WTC11 (cell line): ENCODE data around the gene ELK3. TPM values are rescaled to one million over a fixed set of nuclear protein-coding genes. Genes with fewer than 3 reads are reported as not detected.

Source experiments
- ATAC-seq: fragments of 200-7000 bp; cut with Tn5 transposase; 2 replicates; pipeline ENCODE4 v1.10.0; 2021; ENCODE audit warnings: mild to moderate bottlenecking, moderate library complexity
- CTCF ChIA-PET: fragments of 300-600 bp; sonication (Branson Sonifier 250); formaldehyde crosslinking; loops from one replicate; lab custom pipeline; 2021; ENCODE audit warnings: antibody characterized with exemption; lab: Charles Lee
- POLR2A ChIA-PET: fragments of 350-600 bp; sonication (Branson Sonifier 250); formaldehyde crosslinking; loops from one replicate; lab custom pipeline; 2021; ENCODE audit warnings: antibody characterized with exemption; lab: Charles Lee
- DNase-seq: peaks from one replicate; pipeline ENCODE4 v3.0.0; 2021; ENCODE audit warnings: low spot score
- H3K27ac Mint-ChIP-seq: 2 replicates; pipeline ENCODE4 v1.8.0; 2021; ENCODE audit warnings: mixed read lengths
- H3K27me3 Mint-ChIP-seq: 2 replicates; pipeline ENCODE4 v1.8.0; 2021; ENCODE audit warnings: low read depth, mild to moderate bottlenecking, moderate library complexity, mixed read lengths
- H3K36me3 Mint-ChIP-seq: 2 replicates; pipeline ENCODE4 v1.8.0; 2021; ENCODE audit warnings: mixed read lengths
- H3K4me1 Mint-ChIP-seq: 2 replicates; pipeline ENCODE4 v1.8.0; 2022; ENCODE audit warnings: mixed read lengths
- H3K4me3 Mint-ChIP-seq: 2 replicates; pipeline ENCODE4 v1.8.0; 2021; ENCODE audit warnings: mild to moderate bottlenecking, moderate library complexity, mixed read lengths
- H3K9me3 Mint-ChIP-seq: 2 replicates; pipeline ENCODE4 v1.8.0; 2021; ENCODE audit warnings: mixed read lengths
- CREM ChIP-seq: sonication (generic); formaldehyde crosslinking; IDR thresholded peaks from 2 replicates; pipeline ENCODE4 v1.8.1; 2022; ENCODE audit warnings: mild to moderate bottlenecking, missing genetic modification reagents, moderate library complexity
- E2F1 ChIP-seq: sonication (generic); formaldehyde crosslinking; IDR thresholded peaks from 2 replicates; pipeline ENCODE4 v1.8.0; 2022; ENCODE audit warnings: mild to moderate bottlenecking, missing genetic modification reagents
- EMX1 ChIP-seq: fragments of 250-450 bp; sonication (Bioruptor Pico); IDR thresholded peaks from 2 replicates; pipeline ENCODE4 v1.8.0; 2021; ENCODE audit warnings: mild to moderate bottlenecking
- GABPB1 ChIP-seq: sonication (generic); formaldehyde crosslinking; IDR thresholded peaks from 2 replicates; pipeline ENCODE4 v1.8.1; 2023; ENCODE audit warnings: mild to moderate bottlenecking, missing genetic modification reagents
- JUN ChIP-seq: sonication (generic); formaldehyde crosslinking; IDR thresholded peaks from 2 replicates; pipeline ENCODE4 v1.8.0; 2023; ENCODE audit warnings: mild to moderate bottlenecking, missing genetic modification reagents
- MYBL2 ChIP-seq: sonication (generic); formaldehyde crosslinking; IDR thresholded peaks from 2 replicates; pipeline ENCODE4 v1.8.1; 2023; ENCODE audit warnings: mild to moderate bottlenecking, moderate library complexity, missing genetic modification reagents
- NFE2L1 ChIP-seq: sonication (generic); formaldehyde crosslinking; IDR thresholded peaks from 2 replicates; pipeline ENCODE4 v1.8.1; 2023; ENCODE audit warnings: missing genetic modification reagents
- NR2C2 ChIP-seq: sonication (generic); formaldehyde crosslinking; IDR thresholded peaks from 2 replicates; pipeline ENCODE4 v1.8.0; 2022; ENCODE audit warnings: mild to moderate bottlenecking, missing genetic modification reagents
- RELA ChIP-seq: sonication (generic); formaldehyde crosslinking; IDR thresholded peaks from 2 replicates; pipeline ENCODE4 v1.8.1; 2022; ENCODE audit warnings: missing genetic modification reagents, mild to moderate bottlenecking, borderline replicate concordance
- RORB ChIP-seq: fragments of 250-450 bp; sonication (Bioruptor Pico); IDR thresholded peaks from 2 replicates; pipeline ENCODE4 v1.9.0; 2021; ENCODE audit warnings: mild to moderate bottlenecking
- TCF7 ChIP-seq: sonication (generic); formaldehyde crosslinking; IDR thresholded peaks from 2 replicates; pipeline ENCODE4 v1.8.0; 2022; ENCODE audit warnings: mild to moderate bottlenecking, low read depth, missing genetic modification reagents, moderate library complexity
- TEAD1 ChIP-seq: sonication (generic); formaldehyde crosslinking; IDR thresholded peaks from 2 replicates; pipeline ENCODE4 v1.8.0; 2022; ENCODE audit warnings: mild to moderate bottlenecking, missing genetic modification reagents
- TP53 ChIP-seq: sonication (generic); formaldehyde crosslinking; IDR thresholded peaks from 2 replicates; pipeline ENCODE4 v1.8.1; 2023; ENCODE audit warnings: mild to moderate bottlenecking, missing genetic modification reagents
- USF2 ChIP-seq: sonication (generic); formaldehyde crosslinking; IDR thresholded peaks from 2 replicates; pipeline ENCODE4 v1.8.1; 2023; ENCODE audit warnings: mild to moderate bottlenecking, missing genetic modification reagents, moderate library complexity
- ZBTB21 ChIP-seq: sonication (generic); formaldehyde crosslinking; IDR thresholded peaks from 2 replicates; pipeline ENCODE4 v1.8.1; 2023; ENCODE audit warnings: mild to moderate bottlenecking, missing genetic modification reagents, borderline replicate concordance
- ZNF138 ChIP-seq: sonication (generic); formaldehyde crosslinking; conservative IDR thresholded peaks from 2 replicates; pipeline ENCODE4 v1.8.1; 2022; ENCODE audit warnings: mild to moderate bottlenecking, moderate library complexity, missing genetic modification reagents
- ZNF232 ChIP-seq: sonication (generic); formaldehyde crosslinking; IDR thresholded peaks from 2 replicates; pipeline ENCODE4 v1.8.0; 2022; ENCODE audit warnings: mild to moderate bottlenecking, missing genetic modification reagents
- ZNF532 ChIP-seq: fragments of 250-450 bp; sonication (Bioruptor Pico); IDR thresholded peaks from 2 replicates; pipeline ENCODE4 v1.9.0; 2021; ENCODE audit warnings: mild to moderate bottlenecking, borderline replicate concordance
- ZSCAN18 ChIP-seq: fragments of 250-450 bp; sonication (Bioruptor Pico); IDR thresholded peaks from 2 replicates; pipeline ENCODE4 v2.1.2; 2022; ENCODE audit warnings: mild to moderate bottlenecking, moderate library complexity
- total RNA-seq: library from RNA; stranded (reverse); gene quantifications from 3 replicates; pipeline ENCODE4 v1.2.3, GENCODE V29; 2021
- TF ChIP-seq, protein P1 (sequence below): fragments of 250-450 bp; sonication (Bioruptor Pico); IDR thresholded peaks from 2 replicates; pipeline ENCODE4 v1.9.0; 2021; ENCODE audit warnings: mild to moderate bottlenecking
- TF ChIP-seq, protein P2 (sequence below): sonication (generic); formaldehyde crosslinking; IDR thresholded peaks from 2 replicates; pipeline ENCODE4 v1.8.1; 2023; ENCODE audit warnings: mild to moderate bottlenecking, missing genetic modification reagents
- TF ChIP-seq, protein P3 (sequence below): sonication (generic); formaldehyde crosslinking; IDR thresholded peaks from 2 replicates; pipeline ENCODE4 v1.8.1; 2023; ENCODE audit warnings: mild to moderate bottlenecking, moderate library complexity, missing genetic modification reagents

Gene ELK3
- total RNA-seq, 1 experiment from 2014 or later: 16.5 TPM

DNA sequence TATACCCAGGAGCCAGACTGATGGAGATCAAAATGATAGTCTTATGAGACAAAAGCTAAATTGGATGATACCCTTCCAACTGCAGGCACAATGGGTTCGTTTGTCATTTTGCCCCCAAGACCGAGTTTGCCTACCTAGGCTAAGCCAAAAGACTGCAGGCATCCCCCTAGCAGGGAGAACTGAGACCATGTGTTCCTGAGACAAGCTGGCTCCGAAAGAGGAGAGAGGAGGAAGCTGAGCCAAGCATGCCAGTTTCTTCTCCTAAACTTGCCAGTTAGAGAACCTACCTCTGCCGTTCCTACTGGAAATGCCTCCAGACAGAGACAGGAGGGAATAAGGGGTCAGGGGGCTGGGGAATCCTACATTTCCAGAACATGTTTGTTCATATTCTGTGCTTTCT lies 8.3 kb upstream of the ELK3 start:
- ChIA-PET CTCF (no interaction called here), POLR2A (no interaction called here)
- Mint-ChIP-seq H3K27me3 (no peaks in the 10 kb centered on the region), H3K4me1 (peaks cover 6% of the 10 kb centered on the region), H3K9me3 (peaks cover 7% of the 10 kb centered on the region; the same call in 1 of the 2 replicates), H3K27ac (no peak overlapping the region), H3K4me3 (no peak overlapping the region), H3K36me3 (no peaks in the 10 kb centered on the region)
- DNase-seq: no peak
- no peak for TF ChIP-seq TP53 (CRISPR knock-in tag)
- TF ChIP-seq NR2C2 (CRISPR knock-in tag): no peak
- TF ChIP-seq NFE2L1 (CRISPR knock-in tag): no peak
- no peak for TF ChIP-seq RORB (CRISPR knock-in tag)
- no peak for TF ChIP-seq MYBL2 (CRISPR knock-in tag)
- TF ChIP-seq ZNF138 (CRISPR knock-in tag): no peak
- TF ChIP-seq ZNF532 (CRISPR knock-in tag): no peak
- no peak for TF ChIP-seq USF2
- TF ChIP-seq CREM: no peak
- TF ChIP-seq E2F1 (CRISPR knock-in tag): no peak
- TF ChIP-seq EMX1: no peak
- TF ChIP-seq, protein P1, sequence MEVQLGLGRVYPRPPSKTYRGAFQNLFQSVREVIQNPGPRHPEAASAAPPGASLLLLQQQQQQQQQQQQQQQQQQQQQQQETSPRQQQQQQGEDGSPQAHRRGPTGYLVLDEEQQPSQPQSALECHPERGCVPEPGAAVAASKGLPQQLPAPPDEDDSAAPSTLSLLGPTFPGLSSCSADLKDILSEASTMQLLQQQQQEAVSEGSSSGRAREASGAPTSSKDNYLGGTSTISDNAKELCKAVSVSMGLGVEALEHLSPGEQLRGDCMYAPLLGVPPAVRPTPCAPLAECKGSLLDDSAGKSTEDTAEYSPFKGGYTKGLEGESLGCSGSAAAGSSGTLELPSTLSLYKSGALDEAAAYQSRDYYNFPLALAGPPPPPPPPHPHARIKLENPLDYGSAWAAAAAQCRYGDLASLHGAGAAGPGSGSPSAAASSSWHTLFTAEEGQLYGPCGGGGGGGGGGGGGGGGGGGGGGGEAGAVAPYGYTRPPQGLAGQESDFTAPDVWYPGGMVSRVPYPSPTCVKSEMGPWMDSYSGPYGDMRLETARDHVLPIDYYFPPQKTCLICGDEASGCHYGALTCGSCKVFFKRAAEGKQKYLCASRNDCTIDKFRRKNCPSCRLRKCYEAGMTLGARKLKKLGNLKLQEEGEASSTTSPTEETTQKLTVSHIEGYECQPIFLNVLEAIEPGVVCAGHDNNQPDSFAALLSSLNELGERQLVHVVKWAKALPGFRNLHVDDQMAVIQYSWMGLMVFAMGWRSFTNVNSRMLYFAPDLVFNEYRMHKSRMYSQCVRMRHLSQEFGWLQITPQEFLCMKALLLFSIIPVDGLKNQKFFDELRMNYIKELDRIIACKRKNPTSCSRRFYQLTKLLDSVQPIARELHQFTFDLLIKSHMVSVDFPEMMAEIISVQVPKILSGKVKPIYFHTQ: no peak
- TF ChIP-seq TEAD1 (CRISPR knock-in tag): no peak
- TF ChIP-seq GABPB1 (CRISPR knock-in tag): no peak
- no peak for TF ChIP-seq RELA (CRISPR knock-in tag)
- ATAC-seq: no peak

GRCh38 chr12:96186607-96187301 lies 7.4 kb upstream of the ELK3 start:
- no peak overlapping the region for H3K27ac Mint-ChIP-seq
- peaks cover 6% of the 10 kb centered on the region for H3K4me1 Mint-ChIP-seq
- H3K36me3 Mint-ChIP-seq: no peaks in the 10 kb centered on the region

More at GRCh38 chr12:96186607-96187301, 7.4 kb upstream of the ELK3 start:
- ChIA-PET POLR2A (no interaction called here), CTCF (no interaction called here)
- DNase-seq (no peak), ATAC-seq (no peak)
- peaks cover 7% of the 10 kb centered on the region; the same call in 1 of the 2 replicates for H3K9me3 Mint-ChIP-seq
- TF ChIP-seq TP53 (CRISPR knock-in tag) (no peak), ZBTB21 (CRISPR knock-in tag) (no peak), TCF7 (CRISPR knock-in tag) (no peak), JUN (CRISPR knock-in tag) (no peak), ZSCAN18 (no peak), ZNF232 (CRISPR knock-in tag) (no peak), RELA (CRISPR knock-in tag) (no peak)
- TF ChIP-seq, protein P2, sequence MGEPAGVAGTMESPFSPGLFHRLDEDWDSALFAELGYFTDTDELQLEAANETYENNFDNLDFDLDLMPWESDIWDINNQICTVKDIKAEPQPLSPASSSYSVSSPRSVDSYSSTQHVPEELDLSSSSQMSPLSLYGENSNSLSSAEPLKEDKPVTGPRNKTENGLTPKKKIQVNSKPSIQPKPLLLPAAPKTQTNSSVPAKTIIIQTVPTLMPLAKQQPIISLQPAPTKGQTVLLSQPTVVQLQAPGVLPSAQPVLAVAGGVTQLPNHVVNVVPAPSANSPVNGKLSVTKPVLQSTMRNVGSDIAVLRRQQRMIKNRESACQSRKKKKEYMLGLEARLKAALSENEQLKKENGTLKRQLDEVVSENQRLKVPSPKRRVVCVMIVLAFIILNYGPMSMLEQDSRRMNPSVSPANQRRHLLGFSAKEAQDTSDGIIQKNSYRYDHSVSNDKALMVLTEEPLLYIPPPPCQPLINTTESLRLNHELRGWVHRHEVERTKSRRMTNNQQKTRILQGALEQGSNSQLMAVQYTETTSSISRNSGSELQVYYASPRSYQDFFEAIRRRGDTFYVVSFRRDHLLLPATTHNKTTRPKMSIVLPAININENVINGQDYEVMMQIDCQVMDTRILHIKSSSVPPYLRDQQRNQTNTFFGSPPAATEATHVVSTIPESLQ (CRISPR knock-in tag): no peak
- TF ChIP-seq, protein P3, sequence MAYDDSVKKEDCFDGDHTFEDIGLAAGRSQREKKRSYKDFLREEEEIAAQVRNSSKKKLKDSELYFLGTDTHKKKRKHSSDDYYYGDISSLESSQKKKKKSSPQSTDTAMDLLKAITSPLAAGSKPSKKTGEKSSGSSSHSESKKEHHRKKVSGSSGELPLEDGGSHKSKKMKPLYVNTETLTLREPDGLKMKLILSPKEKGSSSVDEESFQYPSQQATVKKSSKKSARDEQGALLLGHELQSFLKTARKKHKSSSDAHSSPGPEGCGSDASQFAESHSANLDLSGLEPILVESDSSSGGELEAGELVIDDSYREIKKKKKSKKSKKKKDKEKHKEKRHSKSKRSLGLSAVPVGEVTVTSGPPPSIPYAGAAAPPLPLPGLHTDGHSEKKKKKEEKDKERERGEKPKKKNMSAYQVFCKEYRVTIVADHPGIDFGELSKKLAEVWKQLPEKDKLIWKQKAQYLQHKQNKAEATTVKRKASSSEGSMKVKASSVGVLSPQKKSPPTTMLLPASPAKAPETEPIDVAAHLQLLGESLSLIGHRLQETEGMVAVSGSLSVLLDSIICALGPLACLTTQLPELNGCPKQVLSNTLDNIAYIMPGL (CRISPR knock-in tag): no peak
- H3K4me3 Mint-ChIP-seq: no peak overlapping the region
- no peaks in the 10 kb centered on the region for H3K27me3 Mint-ChIP-seq
